CD4-positive, alpha-beta T cell treated with Interleukin-15 for 1 hour (primary cell): ENCODE results near the gene CAMK1D.

Experiments used
- DNase-seq: peaks from one replicate; pipeline ENCODE4 v3.0.0-alpha.2; 2020

Gene CAMK1D

DNA sequence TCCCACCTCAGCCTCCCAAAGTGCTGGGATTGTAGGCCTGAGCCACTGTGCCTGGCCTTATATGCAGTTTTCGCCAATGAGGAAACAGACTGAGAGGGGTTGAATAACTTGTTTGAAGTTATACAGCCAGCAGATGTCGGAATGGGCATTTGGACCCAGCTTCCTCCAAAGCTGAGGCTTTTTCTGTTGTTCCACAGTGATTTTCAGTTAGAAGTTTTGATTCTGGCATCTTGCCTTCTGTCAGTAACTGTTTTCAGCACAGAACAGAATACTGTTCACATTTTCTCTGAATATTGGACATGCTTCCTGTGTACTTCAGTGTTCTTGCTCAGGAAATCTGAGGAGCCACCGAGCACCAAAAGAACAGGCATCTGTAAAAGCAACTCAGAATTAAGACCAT is 287.2 kb downstream of the CAMK1D start:
- no peak for DNase-seq

DNA sequence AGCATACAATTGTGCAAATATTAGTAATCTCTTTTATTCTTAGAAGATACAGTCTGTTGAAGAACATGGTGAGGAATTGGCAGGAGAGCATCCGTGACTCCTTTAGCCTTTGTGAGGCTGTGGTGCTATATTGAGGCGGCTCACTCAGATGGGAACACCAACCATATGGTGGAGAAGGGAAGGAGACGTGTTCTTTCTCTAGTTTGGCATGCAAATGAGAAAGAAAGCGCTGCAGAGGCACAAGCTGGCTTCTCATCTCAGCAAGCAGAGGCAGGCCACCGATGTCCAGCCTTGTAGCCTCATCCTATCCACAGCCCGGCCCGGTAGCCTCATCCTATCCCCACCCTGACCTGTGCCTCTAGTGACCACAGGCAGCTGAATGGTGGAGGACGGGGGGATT is 288.3 kb downstream of the CAMK1D start:
- DNase-seq = no peak

DNA sequence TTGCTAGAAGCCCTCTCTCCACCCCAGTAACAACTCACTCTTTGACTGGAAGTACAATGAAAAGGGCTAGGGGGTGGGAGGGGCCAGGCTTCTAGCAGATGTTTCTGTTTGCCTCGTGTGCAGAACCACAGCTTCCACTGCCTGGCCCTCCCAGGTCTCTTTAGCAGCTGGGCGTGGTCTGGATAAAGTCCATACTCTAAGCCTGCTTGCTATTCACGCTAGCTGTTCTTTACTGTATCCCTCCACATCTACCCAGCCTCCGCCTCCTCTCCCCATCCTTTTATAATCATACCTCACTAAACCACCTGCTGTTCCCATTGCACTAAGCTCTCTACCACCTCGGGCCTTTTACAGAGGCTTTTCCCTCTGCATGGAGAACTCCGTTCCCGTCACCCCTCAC is 288.8 kb downstream of the CAMK1D start:
- DNase-seq = no peak

DNA sequence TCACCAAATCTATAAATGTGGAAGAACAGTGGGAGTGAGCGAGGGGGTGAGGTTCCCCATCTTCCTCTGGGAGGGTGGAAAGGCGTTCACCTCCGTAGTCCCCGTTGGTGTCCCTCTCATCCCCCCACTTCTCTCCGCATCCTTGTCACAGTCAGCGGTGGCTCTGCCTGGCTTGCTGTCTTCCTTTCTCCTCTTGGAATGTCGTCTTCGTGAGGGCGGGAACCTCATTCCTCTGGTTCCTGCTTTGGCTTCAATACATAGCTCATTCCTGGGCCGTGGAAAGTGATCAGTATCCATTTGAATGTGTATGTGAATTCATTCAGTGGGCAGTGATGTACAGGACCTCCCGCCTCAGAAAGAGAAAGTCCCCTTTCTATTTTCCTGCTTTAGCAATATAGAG is 289.4 kb downstream of the CAMK1D start:
- DNase-seq = no peak

DNA sequence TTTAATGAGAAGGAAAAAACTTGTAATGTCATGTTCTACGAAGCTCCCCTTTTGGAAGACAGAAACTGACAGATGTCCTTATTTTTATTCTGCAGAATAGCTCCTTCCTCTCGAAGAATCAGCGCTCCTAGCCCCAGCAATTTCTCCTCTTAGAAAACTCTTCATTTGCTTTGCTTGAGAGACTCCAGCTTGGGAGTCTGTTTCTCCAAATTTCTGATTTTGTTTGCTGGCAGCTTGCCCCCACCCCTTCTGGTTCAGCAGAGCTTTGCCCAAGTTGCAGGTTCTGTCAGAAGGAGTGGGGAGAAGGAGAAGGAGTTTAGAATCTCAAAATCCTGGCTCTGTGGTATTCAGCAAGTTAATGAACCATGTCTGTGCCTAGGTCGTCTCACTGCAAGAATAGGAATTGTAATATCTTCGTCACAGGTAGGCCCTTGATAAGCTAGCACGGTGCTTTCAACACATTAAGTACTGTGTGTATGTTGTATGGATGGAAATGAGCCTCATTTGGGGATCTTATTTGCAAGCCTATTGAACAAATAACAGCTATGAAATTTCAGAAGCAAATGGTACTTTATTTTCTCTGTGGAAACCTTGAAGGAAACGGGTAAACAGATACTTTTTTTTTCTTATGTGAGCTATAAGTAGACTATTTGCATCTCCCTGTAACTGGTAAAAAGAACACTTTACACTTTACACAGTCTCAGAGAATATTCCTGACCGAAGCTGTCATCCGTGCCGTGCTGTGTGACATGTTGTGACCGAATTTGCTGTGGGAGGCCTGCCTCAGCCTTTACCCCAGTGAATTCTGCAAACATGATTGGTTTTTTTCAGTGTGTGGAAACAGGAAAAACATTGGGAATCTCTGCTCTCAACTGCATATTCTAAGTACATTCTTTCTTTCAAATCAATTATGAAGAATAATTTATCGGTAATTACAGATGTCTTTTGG is 290.9 kb downstream of the CAMK1D start:
- DNase-seq = no peak

DNA sequence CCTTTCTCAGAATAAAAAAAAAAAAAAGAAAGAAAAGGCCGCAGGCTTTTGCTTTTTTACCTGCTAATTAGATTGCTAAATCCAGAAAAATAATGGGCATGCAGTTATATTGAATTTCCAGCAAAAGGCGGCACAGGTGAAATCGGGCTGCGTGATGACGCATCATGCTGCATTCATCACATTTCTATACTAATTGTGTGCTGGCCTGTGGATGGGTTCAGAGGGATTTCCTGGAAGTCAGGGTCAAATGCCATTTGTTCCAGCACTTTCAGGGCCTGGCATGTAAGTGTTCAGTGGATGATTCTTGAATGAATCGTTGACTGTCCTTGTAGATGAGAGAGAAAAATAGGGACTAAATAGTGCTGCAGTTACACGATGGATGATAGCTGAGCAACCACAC is 292.7 kb downstream of the CAMK1D start:
- no peak for DNase-seq

DNA sequence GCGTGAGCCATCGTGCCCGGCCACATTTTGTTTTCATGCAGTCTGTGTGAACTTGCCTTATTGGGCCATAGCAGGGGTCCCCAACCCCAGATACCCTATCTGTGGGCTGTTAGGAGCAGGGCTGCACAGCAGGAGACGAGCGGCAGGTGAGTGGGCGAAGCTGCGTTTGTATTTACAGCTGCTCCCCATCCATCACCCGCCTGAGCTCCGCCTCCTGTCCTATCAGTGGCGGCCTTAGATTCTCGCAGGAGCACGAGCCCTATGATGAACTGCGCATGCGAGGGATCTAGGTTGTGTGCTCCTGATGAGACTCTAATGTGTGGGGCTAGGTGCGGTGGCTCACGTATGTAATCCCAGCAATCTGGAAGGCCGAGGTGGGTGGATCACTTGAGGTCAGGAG is 293.9 kb downstream of the CAMK1D start:
- no peak for DNase-seq

DNA sequence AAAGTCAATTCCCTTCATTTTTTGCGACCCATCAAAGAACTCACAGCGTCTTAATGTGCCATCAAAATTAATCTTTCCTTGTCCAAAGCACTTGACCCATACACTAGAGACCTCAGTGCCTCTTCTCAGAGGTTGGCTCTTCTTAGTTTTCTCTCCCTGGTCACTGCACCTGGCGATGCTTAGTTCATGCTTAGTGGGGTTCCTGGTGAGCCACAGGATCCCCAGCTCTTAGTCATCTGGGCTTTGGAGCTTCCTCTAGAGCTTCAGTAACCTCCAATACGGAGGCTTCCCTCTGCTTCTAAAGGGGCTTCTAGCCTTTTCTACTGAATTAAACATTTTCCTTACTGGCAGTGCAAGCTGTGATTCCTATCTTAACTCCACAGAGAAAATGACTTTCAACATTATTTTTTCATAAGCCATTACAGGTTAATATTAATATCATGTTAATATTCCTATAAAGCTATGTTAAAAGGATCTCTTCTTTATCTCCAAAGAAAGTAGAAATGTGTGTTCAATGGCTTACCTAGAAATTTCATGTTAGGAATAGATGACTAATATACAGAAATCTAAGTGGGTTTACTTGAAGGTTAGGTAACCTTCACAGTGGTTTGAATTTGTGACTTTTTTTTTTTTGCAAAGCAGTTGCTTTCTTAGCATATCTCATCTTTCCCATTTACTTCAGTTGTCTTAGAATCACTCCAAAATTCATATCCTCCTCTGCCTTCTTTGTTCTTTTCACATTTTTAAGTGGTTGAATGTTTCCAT is 295.2 kb downstream of the CAMK1D start:
- DNase-seq = no peak

DNA sequence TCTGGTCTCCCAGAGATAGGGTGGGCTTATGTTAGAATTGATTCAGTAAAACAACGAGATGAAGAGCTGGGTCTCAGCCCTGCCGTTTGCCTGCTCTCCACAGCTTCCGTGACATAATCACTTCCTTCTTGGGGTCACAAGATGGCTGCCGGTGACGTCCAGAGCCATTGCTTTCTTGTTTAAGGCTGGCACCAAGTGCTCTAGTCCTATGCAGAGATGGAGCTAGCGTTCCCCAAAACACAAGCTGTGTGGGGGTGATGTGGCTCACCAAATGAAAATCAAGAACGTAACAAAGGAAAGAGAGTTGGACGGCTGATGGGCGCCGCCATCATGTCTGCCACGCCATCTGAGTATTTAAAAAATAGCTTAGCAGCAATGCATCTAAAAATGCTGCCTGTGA is 296.1 kb downstream of the CAMK1D start:
- DNase-seq = no peak

DNA sequence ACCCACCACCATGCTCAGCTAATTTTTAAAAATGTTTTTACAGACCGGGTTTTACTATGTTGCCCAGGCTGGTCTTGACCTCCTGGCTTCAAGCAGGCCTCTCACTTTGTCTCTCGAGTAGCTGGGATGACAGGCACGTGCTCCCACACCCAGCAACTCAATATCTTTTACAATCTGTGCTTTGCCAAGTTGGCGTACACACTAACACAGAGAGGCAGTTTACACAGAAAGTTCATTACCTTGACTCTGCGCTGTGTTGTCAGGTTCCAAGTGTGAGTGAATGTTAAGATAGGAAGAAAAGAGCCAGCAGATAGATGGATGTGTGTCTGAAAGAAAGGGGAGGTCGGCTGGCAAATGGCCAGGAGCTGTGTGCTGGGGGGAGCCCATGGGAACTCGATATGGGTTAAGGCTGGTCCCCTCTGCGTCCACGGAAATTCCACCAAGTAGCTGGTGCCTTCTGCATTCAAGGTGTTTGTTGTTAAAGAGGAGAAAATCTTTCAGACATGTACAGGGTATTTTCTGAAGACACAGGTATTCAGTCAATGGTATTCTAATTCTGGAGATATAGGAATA is 299.8 kb downstream of the CAMK1D start:
- no peak for DNase-seq

DNA sequence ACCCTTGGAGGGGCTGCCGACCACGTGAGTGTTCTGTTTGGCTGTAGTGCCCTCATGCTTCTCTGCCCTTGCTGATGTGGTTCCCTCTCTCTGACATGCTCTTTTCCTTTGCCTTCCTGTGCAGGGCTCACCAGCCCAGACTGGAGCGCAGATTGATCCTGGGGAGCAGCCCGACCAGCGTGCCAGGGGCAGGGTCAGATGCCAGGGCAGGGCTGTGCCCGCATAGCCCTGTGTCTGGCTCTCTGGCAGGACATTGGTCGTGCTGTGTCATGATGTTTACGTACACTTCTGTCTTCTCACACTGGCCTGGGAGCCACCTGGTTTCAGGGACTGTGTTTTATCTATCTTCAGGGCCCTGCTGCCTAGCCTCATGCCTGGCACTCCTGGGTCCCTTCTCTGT is 300.8 kb downstream of the CAMK1D start:
- no peak for DNase-seq

DNA sequence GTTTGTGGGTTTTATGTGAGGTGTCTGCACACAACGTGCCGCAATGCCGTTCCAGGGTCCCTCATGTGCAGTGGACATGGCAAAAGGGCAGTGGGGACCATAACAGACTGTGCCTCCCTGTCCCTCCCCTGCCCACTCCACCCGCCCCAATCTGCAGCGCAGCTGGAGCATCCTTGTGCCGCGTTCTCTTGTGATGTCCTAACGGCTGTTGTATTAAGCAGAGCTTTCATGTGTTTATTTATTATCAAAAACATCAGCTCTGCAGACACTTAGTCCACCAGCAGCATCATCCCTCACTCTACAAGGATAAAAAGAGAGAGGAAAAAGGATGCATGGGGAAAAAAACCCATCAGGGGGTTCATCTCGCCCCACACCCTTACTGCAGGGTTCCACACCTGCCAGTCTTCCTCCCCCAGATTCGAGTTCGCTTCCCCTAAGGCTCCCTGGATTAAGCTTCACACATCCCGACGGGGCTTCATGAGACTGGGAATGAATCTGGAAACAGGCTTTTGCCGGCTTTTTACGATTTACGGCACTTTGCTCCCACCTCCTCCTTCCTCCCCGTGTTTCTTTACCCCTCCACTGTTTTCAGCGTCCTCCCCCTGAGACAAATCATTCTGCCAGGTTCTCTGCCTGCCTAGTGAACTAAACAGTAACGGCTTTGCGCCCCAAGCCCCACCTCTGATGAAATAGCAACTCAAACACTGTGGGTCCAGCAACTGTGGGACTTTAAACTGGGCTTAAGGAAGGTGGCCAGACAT is 301.4 kb downstream of the CAMK1D start:
- DNase-seq = no peak

DNA sequence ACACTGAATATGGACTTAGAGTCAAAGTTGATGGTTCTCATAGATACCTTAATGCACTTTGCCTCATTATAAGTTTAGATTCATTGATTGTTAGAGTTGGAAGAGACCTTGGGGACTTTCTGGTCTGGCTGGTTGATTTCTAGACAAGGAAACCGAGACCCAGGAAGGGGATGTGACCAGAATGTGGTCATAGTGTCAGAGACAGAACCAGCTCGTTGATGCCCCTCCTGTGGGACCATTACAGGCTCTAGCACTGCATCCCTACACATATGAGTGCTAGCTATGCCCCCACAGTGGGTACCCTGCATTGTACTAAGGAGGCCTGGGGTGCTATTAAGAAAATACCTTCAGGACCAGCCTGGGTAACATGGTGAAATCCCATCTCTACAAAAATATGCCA is 306.6 kb downstream of the CAMK1D start:
- DNase-seq = no peak

DNA sequence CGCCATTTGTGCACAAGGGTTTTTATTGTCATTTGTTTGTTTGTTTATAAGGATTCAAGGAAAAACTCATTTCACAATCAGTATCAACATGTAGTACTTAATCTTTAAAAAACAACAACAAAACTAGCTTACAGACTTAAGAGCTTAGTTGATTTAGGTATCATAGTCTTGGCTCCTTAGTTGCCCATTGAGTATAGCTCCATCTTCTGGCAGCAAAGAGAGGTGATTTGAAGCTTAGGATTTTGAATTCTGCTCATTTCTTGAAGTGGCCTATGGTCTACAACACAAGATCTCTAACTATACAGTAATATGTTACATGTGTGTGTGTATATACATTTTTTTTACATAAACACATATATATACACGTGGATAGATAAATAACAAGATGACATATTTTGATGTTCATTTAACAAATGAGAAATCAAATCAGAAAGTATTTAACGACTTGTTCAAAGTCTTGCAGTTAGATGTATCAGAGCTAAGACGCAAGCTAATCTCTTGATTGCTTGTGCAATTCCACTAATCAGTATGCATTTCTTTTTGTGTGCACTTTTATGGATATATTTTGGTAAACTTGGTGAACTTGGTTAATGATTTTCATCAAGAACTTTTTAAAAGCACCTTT is 307.3 kb downstream of the CAMK1D start:
- no peak for DNase-seq

DNA sequence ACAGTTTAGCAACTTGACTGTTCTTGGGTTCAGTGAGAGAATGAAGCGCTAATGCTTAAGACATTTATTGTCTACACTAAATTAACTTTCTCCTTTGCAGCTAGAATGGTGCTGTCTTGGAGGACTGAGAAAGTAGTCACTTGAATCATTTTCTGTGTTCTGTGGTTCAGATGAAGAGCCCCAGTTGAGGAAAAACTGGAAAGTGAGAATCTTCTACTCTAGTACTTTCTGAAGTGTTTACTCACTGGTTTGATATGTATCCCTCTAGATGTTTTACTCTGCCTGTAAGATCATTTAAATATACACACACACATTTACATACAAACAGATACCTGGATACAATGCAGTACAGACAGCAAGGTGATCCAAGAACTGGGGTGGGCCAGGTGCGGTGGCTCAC is 308.1 kb downstream of the CAMK1D start:
- no peak for DNase-seq

DNA sequence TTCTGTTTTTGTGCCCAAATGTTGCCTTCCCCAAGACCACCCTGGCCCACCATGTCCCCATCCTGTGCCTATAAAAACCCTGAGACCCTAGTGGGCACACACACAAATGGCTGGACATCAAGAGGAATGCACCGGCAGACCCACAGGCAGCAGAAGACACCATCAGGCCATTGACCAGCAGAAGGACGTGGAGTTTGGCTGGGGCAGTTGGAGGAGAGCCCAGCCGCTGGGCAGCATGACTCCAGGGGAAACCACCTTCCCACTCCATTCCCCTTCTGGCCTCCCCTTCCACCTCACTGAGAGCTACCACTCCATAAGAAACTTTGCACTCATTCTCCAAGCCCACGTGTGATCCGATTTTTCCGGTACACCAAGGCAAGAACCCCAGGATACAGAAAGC is 309.2 kb downstream of the CAMK1D start:
- no peak for DNase-seq

DNA sequence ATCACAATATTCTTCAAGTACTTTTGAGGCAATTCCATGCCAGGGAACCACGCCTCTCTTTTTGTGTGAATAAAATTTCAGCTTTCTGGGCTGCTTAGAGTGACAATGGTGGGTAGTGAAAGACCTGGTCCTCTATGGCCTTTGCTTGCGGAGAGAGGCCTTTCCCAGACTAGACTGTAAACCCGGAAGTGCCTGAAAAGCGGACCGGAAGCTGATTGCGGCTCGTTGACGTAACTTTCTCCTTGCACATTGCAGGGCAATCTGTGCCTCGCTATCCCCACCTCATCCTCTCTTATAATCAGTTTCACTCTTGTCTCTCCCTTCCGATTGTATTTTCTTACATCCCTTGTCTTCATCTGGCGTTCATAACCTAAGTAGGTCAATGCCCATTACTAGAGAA is 310.4 kb downstream of the CAMK1D start:
- no peak for DNase-seq

DNA sequence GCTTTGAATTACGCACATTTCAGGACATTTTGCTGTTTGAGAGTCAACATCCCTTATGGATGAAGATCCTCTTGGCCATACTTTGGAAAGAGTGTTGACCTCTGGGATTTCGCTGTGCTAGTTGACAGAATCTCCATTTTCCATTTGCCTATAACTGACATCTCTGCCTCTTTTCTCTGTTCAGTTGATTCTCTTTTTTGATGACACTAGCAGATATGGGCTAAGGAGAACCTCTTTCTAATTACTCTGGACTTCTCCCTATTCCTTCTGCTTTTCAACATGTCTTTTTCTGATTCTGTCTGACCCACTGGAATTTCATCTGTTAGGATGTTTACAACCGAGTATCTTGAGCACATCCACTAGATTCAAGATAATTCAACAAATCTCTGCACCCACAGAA is 311.5 kb downstream of the CAMK1D start:
- no peak for DNase-seq

DNA sequence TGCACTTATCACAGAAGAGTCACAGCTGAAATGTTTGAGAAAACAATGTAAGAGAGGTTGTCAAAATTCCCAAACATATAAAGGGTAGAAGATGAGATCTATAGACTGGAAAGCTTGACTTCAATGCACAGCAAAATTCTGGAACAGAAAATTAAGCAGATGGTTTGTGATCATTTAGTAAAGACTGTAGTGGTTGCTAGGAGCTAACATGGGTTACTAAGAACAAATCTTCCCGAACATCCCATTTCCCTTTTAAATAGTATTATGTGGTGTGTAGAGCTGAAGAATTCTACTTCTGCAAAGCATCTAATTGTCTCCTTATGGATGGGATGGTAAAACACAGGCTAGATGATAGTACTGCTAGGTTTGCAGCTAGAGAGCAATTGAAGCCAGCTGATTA is 312.3 kb downstream of the CAMK1D start:
- DNase-seq = no peak

DNA sequence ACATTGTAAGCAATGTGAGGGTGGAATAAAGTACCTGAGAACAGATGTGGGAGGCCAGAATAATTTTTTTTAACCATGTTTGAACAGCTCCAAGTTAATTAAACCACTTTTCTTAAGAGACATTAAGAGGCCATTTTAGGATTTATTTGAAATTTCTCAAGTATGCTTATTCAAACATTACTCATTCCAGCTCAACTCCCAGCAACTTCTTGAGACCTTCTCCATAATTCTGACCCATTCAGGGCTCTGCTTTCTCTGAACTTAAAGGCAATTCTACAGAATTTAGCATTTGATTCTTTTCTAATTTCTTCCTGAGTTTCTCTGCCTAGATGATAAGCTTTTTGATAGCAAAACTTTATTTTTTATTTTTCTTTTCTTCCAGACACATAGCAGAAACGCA is 314.5 kb downstream of the CAMK1D start:
- DNase-seq = no peak

DNA sequence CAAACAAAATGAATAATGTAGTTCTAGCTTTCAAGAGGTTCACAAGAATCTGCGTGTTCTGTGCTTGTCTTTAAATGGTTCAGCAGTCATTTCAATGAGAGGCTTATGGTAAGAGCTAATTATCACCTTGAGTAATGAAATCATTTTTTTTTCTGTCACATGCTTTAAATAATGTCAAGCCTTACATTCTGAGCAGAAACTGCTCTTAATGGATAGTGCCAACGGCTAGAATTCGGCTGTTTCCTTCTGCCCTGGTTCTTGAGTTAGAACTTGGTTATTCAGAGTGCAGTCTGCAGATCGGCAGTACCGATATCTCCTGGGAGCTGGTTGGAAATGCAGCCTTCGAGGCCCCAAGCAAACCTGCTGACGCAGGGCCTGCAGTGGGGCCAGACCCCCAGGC is 316.2 kb downstream of the CAMK1D start:
- no peak for DNase-seq

DNA sequence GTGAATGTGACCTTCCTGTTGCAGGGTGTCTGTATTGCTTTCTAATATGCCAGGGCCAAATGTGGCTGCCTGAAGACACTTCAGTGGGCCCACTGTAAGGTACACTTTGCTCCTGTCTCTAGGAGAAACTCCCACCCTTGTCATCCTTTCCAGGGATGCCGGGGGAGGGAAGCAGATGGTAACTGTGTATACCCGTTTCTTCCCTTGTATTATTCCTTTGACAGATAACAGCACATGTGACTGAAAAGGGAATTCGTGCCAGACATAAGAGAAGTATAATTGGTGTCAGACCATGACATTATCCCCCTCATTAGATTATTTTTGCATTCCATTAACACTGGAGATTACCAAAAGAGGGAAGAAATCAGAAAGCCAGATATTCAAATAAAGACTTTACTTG is 317.7 kb downstream of the CAMK1D start:
- no peak for DNase-seq

DNA sequence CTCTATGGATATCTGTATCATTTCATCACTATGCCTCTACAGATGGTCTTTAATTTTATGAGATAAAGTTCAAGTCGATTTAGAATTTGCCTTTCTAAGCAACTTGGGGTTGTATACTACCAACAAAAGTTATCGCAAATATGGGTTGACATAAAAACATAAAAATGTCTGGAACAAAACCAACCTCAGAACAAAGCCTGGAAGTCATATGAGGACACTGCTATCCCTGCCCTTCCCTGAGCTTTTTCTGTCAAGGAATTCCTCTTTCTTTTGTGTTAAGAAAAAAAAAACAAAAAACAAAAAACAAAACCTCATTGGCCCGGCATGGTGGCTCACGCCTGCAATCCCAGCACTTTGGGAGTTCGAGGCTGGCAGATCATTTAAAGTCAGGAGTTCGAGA is 319.3 kb downstream of the CAMK1D start:
- no peak for DNase-seq
